Measurements from ENCODE around the gene MYO7A. TPM values are rescaled to one million over a fixed set of nuclear protein-coding genes. Genes with fewer than 3 reads are reported as not detected.
A peak's percentile ranks its signal among the peaks of the same experiment; 100 is the strongest.

MYO7A gene
- total RNA-seq, 2 donors from 2014 or later, result 1.4 to 5.0 TPM

DNA sequence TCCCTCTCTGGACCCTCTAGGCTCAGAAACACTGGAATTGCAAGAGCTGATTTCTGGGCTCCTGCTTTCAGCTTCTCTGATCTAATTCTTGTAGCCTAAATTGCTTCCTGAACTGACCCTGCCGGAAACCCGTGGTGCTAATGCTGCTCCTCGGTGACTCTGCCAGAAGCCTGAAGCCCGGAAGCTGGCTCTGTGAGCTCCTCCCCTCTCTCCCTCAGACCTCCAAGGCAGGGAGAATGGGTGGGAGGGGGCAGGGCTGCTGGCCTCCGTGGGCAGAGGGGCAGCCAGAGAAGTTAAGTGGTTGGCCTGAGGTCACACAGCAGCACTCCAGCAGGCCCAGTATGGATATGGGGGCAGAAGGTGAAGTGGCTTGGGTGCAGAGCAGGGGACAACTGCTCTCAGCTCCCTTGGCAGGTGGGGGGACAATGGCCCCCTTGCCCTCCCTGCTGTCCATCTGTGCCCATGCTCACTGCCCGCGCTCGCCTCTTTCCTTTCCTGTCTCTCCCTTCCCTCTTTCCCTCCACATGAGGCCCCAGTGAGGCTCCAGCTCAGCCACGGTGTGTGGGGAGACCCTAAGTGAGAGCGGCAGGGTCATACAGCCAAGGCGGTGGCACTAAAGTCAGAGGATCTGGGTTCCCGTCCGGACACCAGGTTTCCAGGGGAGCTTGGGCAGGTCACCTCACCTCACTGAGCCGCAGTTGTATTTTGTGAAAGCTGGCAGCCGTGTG lies 45.0 kb upstream of the MYO7A start:
- no peaks in the 10 kb centered on the region for H3K36me3 ChIP-seq
- peak; percentile 84 for DNase-seq (ENCODE audit: low spot score)
- H3K9me3 ChIP-seq, result peaks cover 0 to 3% of the 10 kb centered on the region in 2 donors
- no peaks in the 10 kb centered on the region for H3K27me3 ChIP-seq
- peak overlapping the region in 1 of 2 donors; percentile 9 for H3K4me3 ChIP-seq
- H3K27ac ChIP-seq, result peak overlapping the region; percentile 59 to 60
- H3K4me1 ChIP-seq, result peaks cover 0 to 25% of the 10 kb centered on the region in 2 donors
- TF ChIP-seq, protein P1, sequence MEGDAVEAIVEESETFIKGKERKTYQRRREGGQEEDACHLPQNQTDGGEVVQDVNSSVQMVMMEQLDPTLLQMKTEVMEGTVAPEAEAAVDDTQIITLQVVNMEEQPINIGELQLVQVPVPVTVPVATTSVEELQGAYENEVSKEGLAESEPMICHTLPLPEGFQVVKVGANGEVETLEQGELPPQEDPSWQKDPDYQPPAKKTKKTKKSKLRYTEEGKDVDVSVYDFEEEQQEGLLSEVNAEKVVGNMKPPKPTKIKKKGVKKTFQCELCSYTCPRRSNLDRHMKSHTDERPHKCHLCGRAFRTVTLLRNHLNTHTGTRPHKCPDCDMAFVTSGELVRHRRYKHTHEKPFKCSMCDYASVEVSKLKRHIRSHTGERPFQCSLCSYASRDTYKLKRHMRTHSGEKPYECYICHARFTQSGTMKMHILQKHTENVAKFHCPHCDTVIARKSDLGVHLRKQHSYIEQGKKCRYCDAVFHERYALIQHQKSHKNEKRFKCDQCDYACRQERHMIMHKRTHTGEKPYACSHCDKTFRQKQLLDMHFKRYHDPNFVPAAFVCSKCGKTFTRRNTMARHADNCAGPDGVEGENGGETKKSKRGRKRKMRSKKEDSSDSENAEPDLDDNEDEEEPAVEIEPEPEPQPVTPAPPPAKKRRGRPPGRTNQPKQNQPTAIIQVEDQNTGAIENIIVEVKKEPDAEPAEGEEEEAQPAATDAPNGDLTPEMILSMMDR (IDR thresholded peaks at IDR 0.05), result no peak

DNA sequence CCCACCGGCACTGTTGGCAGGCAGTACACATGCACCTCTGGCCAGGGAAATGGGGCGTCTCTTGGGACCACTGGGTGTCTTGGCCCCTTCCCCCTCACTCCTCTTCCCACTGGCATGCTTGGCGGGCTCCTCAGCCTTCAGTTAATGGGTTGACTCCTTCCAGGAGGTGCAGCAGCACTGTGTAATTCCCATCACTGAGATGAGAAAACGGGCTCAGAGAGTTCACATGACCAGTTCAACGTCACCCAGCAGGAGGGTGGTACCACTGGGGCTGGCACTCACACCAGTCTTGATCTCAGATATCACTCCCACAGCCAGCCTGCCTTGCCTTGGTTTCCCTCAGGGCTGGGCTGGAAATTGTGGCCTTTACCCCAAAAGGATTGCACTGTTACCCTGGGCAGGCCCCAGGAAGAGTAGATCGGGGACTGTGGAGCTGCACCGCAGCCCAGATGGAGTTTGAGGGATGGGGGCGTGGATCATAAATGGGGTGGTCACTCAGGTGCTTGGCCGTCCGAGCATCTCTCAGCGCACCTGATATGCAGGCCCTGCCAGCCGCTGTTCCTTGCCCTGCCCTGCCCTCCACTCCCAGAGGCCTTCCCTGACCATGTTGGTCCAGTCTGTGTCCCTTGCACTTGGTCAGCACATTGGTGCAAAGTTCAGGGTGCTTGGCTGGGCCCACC lies 44.3 kb upstream of the MYO7A start:
- peaks cover 0 to 25% of the 10 kb centered on the region in 2 donors for H3K4me1 ChIP-seq
- no peak overlapping the region for H3K4me3 ChIP-seq
- no peak overlapping the region for H3K27ac ChIP-seq
- no peaks in the 10 kb centered on the region for H3K27me3 ChIP-seq
- H3K9me3 ChIP-seq, result no peaks in the 10 kb centered on the region
- TF ChIP-seq, protein P1 (IDR thresholded peaks at IDR 0.05), result no peak
- no peaks in the 10 kb centered on the region for H3K36me3 ChIP-seq
- no peak for DNase-seq (ENCODE audit: low spot score)

- DNase-seq (ENCODE audit: low spot score), result no peak
- Histone ChIP-seq H3K36me3 (no peaks in the 10 kb centered on the region), H3K9me3 (no peaks in the 10 kb centered on the region), H3K27me3 (no peaks in the 10 kb centered on the region), H3K4me3 (no peak overlapping the region), H3K27ac (no peak overlapping the region), H3K4me1 (peaks cover 0 to 25% of the 10 kb centered on the region in 2 donors)
- TF ChIP-seq, protein P1 (IDR thresholded peaks at IDR 0.05), result no peak
Observed at GRCh38 chr11:77084581-77085191, 43.4 kb upstream of the MYO7A start.

GRCh38 chr11:77085652-77086051 lies 42.4 kb upstream of the MYO7A start:
- peaks cover 0 to 25% of the 10 kb centered on the region in 2 donors for H3K4me1 ChIP-seq
- no peaks in the 10 kb centered on the region for H3K9me3 ChIP-seq
- no peak overlapping the region for H3K27ac ChIP-seq
- TF ChIP-seq, protein P1 (IDR thresholded peaks at IDR 0.05), result no peak
- H3K36me3 ChIP-seq, result no peaks in the 10 kb centered on the region
- no peaks in the 10 kb centered on the region for H3K27me3 ChIP-seq
- H3K4me3 ChIP-seq, result no peak overlapping the region
- DNase-seq (ENCODE audit: low spot score), result no peak

GRCh38 chr11:77086521-77087472 lies 41.2 kb upstream of the MYO7A start:
- Histone ChIP-seq H3K4me3 (no peak overlapping the region), H3K27ac (peak overlapping the region in 1 of 2 donors; percentile 16), H3K4me1 (peaks cover 0 to 25% of the 10 kb centered on the region in 2 donors), H3K27me3 (no peaks in the 10 kb centered on the region), H3K9me3 (no peaks in the 10 kb centered on the region), H3K36me3 (no peaks in the 10 kb centered on the region)
- TF ChIP-seq, protein P1 (IDR thresholded peaks at IDR 0.05), result no peak
- DNase-seq (ENCODE audit: low spot score), result no peak

Data from right atrium auricular region (tissue), 2 donors.